SIG-M5 (cell line): ENCODE measurements around the gene GPR137.
"Not testable (repeated sequence)": the region's sequence is repeated elsewhere in the genome, so short reads cannot be mapped to it uniquely, and the experiment has no call there.

Source experiments
- DNase-seq: peaks from one replicate; lab custom pipeline; 2025; lab: John Stamatoyannopoulos, UW

Gene GPR137

GRCh38 chr11:64284962-64285884 lies at the start of gene GPR137:
Gene GPR137, plus strand, starts transcription at chr11:64285848. Its CDS starts 677 bp downstream, at chr11:64286525.
- no peak for DNase-seq

GRCh38 chr11:64237484-64237951 lies 48.1 kb upstream of the GPR137 start:
- DNase-seq: no peak

GRCh38 chr11:64238076-64238475 lies 47.6 kb upstream of the GPR137 start:
- no peak for DNase-seq

GRCh38 chr11:64238999-64239398 lies 46.6 kb upstream of the GPR137 start:
- no peak for DNase-seq

GRCh38 chr11:64239662-64240434 lies 45.8 kb upstream of the GPR137 start:
- peak; percentile 22 for DNase-seq

- DNase-seq: peak; percentile 44
Measured at GRCh38 chr11:64240435-64241240, 45.0 kb upstream of the GPR137 start, which contains the start of gene FKBP2. Gene FKBP2, plus strand, starts transcription at chr11:64241095. Its CDS starts 1,293 bp downstream, at chr11:64242388.

GRCh38 chr11:64241241-64241490 lies 44.5 kb upstream of the GPR137 start:
- DNase-seq: no peak

GRCh38 chr11:64241491-64242374 lies 43.9 kb upstream of the GPR137 start:
- DNase-seq: peak; percentile 59

- no peak for DNase-seq
Measured at GRCh38 chr11:64243236-64243854, 42.3 kb upstream of the GPR137 start.

- no peak for DNase-seq
Measured at GRCh38 chr11:64244107-64244506, 41.5 kb upstream of the GPR137 start.

- DNase-seq: no peak
Measured at GRCh38 chr11:64244966-64245365, 40.7 kb upstream of the GPR137 start.

GRCh38 chr11:64245401-64245796 lies 40.2 kb upstream of the GPR137 start:
- no peak for DNase-seq

- DNase-seq: no peak
Measured at GRCh38 chr11:64245797-64246620, 39.6 kb upstream of the GPR137 start.

GRCh38 chr11:64246621-64246870 lies 39.1 kb upstream of the GPR137 start:
- not testable (repeated sequence) for DNase-seq

GRCh38 chr11:64246871-64247728 lies 38.5 kb upstream of the GPR137 start, which contains the start of gene PPP1R14B:
Gene PPP1R14B, minus strand, starts transcription at chr11:64246943. Its CDS starts 270 bp downstream, at chr11:64246673.
- DNase-seq: peak; percentile 23

GRCh38 chr11:64247729-64248531 lies 37.7 kb upstream of the GPR137 start:
- DNase-seq: no peak

GRCh38 chr11:64248578-64248977 lies 37.1 kb upstream of the GPR137 start:
- DNase-seq: no peak

GRCh38 chr11:64249038-64249437 lies 36.6 kb upstream of the GPR137 start:
- DNase-seq: no peak
